GM21825 (cell line): ENCODE results near the gene ALK.

Experiments
- ATAC-seq: cut with Tn5 transposase; IDR thresholded peaks from one replicate; pipeline ENCODE4 v1.9.1; 2021; ENCODE audit warnings: mild to moderate bottlenecking, moderate library complexity; ENCODE audit not compliant: unreplicated experiment

ALK gene

DNA sequence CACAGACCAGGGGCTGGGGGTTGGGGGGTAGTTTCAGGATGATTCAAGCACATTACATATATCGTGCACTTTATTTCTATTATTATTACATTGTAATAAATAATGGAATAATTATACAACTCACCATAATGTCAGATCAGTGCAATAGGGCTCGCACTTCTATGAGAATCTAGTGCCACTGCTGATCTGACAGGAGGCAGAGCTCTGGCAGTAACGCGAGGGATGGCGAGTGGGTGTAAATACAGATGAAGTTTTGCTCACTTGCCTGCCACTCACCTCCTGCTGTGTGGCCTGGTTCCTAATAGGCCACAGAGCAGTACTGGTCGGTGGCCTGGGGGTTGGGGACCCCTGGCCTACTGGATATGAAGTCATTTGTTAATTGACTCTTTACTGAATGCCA is 615.6 kb downstream of the ALK start:
- no peak for ATAC-seq

- ATAC-seq: no peak
Measured at GRCh38 chr2:29304399-29305060, 616.9 kb downstream of the ALK start.

- no peak for ATAC-seq
Measured at GRCh38 chr2:29296585-29296984, 624.8 kb downstream of the ALK start.

- ATAC-seq: no peak
Measured at GRCh38 chr2:29295845-29296244, 625.5 kb downstream of the ALK start.

GRCh38 chr2:29293830-29294438 is 627.5 kb downstream of the ALK start:
- no peak for ATAC-seq

- no peak for ATAC-seq
Measured at GRCh38 chr2:29290293-29291047, 630.9 kb downstream of the ALK start.

GRCh38 chr2:29284671-29285070 is 636.7 kb downstream of the ALK start:
- no peak for ATAC-seq

- ATAC-seq: no peak
Measured at GRCh38 chr2:29281916-29282247, 639.5 kb downstream of the ALK start.

DNA sequence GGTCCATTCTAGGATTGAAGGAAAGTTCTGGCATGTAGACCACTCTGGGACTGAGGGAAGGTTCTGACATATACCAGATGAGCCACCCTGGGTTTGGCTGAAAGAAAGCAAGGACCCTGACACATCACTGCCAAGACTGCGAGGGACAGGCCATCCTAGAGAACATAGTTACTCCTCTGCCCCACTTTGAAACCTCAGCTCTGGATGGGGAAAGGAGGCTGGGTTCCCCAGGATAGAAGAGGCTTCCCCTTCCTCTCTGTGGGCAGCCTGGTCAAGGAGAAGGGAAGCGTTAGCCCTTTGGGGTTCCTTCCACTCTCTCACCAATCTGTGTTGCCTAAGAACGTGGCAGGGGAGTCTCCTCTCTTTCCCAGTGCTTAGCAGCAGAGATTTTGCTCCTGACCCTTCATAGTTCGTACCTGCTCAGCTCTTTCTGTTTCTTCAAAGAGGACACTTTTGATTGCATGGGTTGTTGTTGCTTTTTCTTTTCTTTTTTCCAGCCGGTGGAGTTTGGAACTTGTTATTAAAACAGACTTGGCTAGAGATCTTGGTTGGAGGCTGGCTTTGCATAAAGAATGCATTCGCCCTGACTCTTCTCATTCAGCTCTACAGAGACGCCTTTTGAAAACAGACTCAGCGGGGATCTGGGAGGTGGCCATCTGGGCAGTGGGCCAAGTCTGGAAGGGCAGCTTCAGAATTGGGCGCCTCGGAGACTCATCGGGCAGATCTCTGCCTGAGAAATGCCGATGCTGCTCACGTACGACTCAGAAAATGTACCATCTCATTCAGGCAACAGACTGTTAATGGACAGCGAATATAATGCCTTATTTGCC is 640.1 kb downstream of the ALK start:
- no peak for ATAC-seq

- no peak for ATAC-seq
Measured at GRCh38 chr2:29278966-29279365, 642.4 kb downstream of the ALK start.

GRCh38 chr2:29276151-29276550 is 645.2 kb downstream of the ALK start:
- no peak for ATAC-seq

DNA sequence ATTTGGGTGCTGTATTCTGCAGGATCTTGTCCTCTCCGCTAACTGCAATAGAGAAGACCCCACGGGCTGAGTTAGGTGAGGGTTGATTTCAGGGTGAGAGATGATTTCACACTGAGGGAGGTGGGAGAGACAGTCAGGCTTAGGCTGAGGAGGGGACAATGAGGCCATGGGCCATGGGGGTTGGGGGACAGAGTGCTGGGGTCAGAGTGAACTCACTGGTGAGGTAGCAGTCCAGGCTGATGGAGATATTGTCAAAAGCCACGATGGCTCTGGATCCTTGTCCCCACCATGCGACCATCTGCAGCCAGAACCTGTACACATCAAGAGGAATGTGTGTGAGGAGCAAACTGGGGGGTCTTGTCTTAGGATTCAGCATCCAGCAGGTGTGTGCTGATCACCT is 646.2 kb downstream of the ALK start:
- ATAC-seq: no peak

- ATAC-seq: no peak
Measured at GRCh38 chr2:29273685-29274611, 647.4 kb downstream of the ALK start.

GRCh38 chr2:29273004-29273684 is 648.2 kb downstream of the ALK start:
- no peak for ATAC-seq

DNA sequence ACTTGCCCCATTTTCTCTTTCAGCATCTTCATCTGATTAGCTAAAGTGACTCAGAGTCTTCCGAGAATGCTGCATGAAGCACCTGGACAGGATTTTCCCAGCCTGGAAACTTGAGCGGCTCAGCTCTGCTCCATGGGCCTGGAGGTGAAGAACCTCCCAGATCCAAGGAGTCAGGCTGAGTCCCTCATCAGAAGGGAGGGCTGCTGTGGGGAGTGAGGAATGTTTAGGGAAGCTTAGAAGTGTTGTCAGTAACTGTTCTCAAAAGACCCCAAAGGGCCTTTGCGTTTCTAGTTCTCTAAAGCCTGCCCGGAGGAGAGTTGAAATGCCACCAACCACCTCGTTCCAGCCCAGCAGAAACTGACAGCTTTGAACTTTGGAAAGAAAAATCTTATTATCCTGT is 649.1 kb downstream of the ALK start:
- ATAC-seq: no peak

DNA sequence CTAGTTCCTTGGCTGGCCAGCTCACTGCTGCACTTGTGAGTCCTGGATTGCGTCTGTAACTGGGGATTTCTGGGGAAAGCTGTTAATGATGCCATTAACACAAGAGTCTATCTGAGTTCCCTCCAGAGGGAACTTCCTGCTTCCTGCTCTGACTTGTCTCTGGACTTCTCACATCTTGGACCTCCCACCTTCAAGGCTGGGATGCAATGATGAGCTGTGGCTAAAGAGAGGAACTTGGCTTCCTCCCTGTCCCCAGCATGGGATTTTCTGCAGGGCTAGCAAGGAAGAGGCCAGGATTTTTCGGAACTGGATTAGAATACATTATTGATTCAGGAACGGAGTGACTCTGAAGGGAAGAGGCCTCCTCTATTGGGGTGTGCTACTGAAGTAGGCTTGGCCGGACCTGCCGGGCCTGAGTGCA is 650.7 kb downstream of the ALK start:
- ATAC-seq: no peak

- ATAC-seq: no peak
Measured at GRCh38 chr2:29269765-29270109, 651.6 kb downstream of the ALK start.

GRCh38 chr2:29269095-29269764 is 652.2 kb downstream of the ALK start:
- ATAC-seq: no peak

GRCh38 chr2:29267720-29268119 is 653.7 kb downstream of the ALK start:
- no peak for ATAC-seq
